GM12878 (cell line): ENCODE measurements around the gene DNAH8. TPM values are rescaled to one million over a fixed set of nuclear protein-coding genes. Genes with fewer than 3 reads are reported as not detected.

ENCODE experiments used
- ATAC-seq: fragments of 200-7000 bp; cut with Tn5 transposase; 3 replicates; pipeline ENCODE4 v1.9.1; 2020; ENCODE audit warnings: mild to moderate bottlenecking, moderate library complexity
- BruUV-seq: library from RNA; stranded (reverse); fragments of 400-500 nt; replicated peaks from 2 replicates; lab custom pipeline; 2021; lab: Mats Ljungman, UMichigan
- CTCF ChIA-PET: fragments of 300-600 bp; sonication (Branson Sonifier 250); formaldehyde crosslinking; extraction: SDS; loops from one replicate; lab custom pipeline; 2021; ENCODE audit warnings: inconsistent platforms; lab: Yijun Ruan, JAX
- POLR2A ChIA-PET: fragments of 350-600 bp; formaldehyde crosslinking; extraction: SDS; loops from one replicate; lab custom pipeline; 2021; ENCODE audit warnings: inconsistent platforms; lab: Charles Lee
- RAD21 ChIA-PET: fragments of 300-600 bp; sonication (Branson Sonifier 250); formaldehyde crosslinking; loops from one replicate; lab custom pipeline; 2023; ENCODE audit warnings: antibody characterized with exemption; ENCODE audit not compliant: unreplicated experiment; lab: Charles Lee
- SMC1A ChIA-PET: fragments of 300-600 bp; sonication (Branson Sonifier 250); formaldehyde crosslinking; loops from one replicate; lab custom pipeline; 2023; ENCODE audit not compliant: unreplicated experiment, uncharacterized antibody; lab: Charles Lee
- DNase-seq: peaks from one replicate; pipeline ENCODE4 v3.0.0-alpha.2; 2011; ENCODE audit warnings: low read depth, low spot score
- FAIRE-seq: peaks from 3 replicates; lab custom pipeline; 2011; peaks lifted over from hg19 to GRCh38; lab: Jason Lieb, UNC
- H2AFZ ChIP-seq: 2 replicates; pipeline ENCODE4 v1.6.0; 2011; ENCODE audit warnings: low read depth, low read length, control low read depth; ENCODE audit not compliant: control insufficient read depth
- H3K27ac ChIP-seq: 2 replicates; pipeline ENCODE4 v1.5.1; 2011; ENCODE audit warnings: control low read depth; ENCODE audit not compliant: control insufficient read depth, insufficient read depth
- H3K27me3 ChIP-seq, 2 experiments: replicated peaks in 1 of 2; 2 replicates each; pipeline versions ENCODE4 v1.6.0 to v1.6.1; 2011; ENCODE audit warnings: low read length in 1 of 2; ENCODE audit not compliant: control insufficient read depth in 2 of 2, insufficient read depth in 2 of 2
- H3K36me3 ChIP-seq, 2 experiments: 2 replicates each; pipeline ENCODE4 v1.5.1; 2011; ENCODE audit warnings: low read length in 1 of 2; ENCODE audit not compliant: control insufficient read depth in 2 of 2, insufficient read depth in 2 of 2
- H3K4me1 ChIP-seq: 2 replicates; pipeline ENCODE4 v1.6.1; 2011; ENCODE audit warnings: mild to moderate bottlenecking, low read length, moderate library complexity, mixed read lengths; ENCODE audit not compliant: control insufficient read depth, insufficient read depth
- H3K4me2 ChIP-seq: 2 replicates; pipeline ENCODE4 v1.6.0; 2011; ENCODE audit warnings: control low read depth; ENCODE audit not compliant: control insufficient read depth, insufficient read depth
- H3K4me3 ChIP-seq: fragments of 200-600 bp; sonication (generic); 2 replicates; pipeline ENCODE4 v1.5.1; 2016
- H3K79me2 ChIP-seq: 2 replicates; pipeline ENCODE4 v1.6.0; 2011; ENCODE audit warnings: low read length; ENCODE audit not compliant: control insufficient read depth, insufficient read depth
- H3K9ac ChIP-seq: 2 replicates; pipeline ENCODE4 v1.8.0; 2011; ENCODE audit warnings: low read length, control low read depth, mixed read lengths; ENCODE audit not compliant: control insufficient read depth, insufficient read depth
- H3K9me3 ChIP-seq: replicated peaks from 3 replicates; pipeline ENCODE4 v1.5.1; 2011; ENCODE audit warnings: mild to moderate bottlenecking, low read length; ENCODE audit not compliant: control insufficient read depth, insufficient read depth
- H4K20me1 ChIP-seq: 2 replicates; pipeline ENCODE4 v1.6.0; 2011; ENCODE audit not compliant: control insufficient read depth, insufficient read depth
- BACH1 ChIP-seq: fragments of 450-650 bp; IDR thresholded peaks from 2 replicates; pipeline ENCODE4 v1.6.1; 2017; ENCODE audit warnings: mild to moderate bottlenecking, borderline replicate concordance
- CHD4 ChIP-seq: fragments of 200-600 bp; sonication (generic); IDR thresholded peaks from 2 replicates; pipeline ENCODE4 v1.6.1; 2016; ENCODE audit warnings: mild to moderate bottlenecking
- FOXK2 ChIP-seq: fragments of 450-650 bp; IDR thresholded peaks from 2 replicates; pipeline ENCODE4 v1.6.1; 2017; ENCODE audit warnings: mild to moderate bottlenecking, moderate library complexity
- NFYB ChIP-seq: IDR thresholded peaks from 2 replicates; pipeline ENCODE4 v1.6.1; 2011; ENCODE audit warnings: low read depth, mild to moderate bottlenecking, low read length, improper control_type of control experiment, moderate library complexity; ENCODE audit not compliant: insufficient read depth
- NR2C1 ChIP-seq: fragments of 450-650 bp; IDR thresholded peaks from 2 replicates; pipeline ENCODE4 v1.6.1; 2017; ENCODE audit warnings: antibody characterized with exemption, mild to moderate bottlenecking, moderate library complexity
- POLR2A ChIP-seq: IDR thresholded peaks from 2 replicates; pipeline ENCODE4 v1.6.1; 2011; ENCODE audit warnings: low read depth, mild to moderate bottlenecking, low read length
- SREBF2 ChIP-seq: IDR thresholded peaks from 2 replicates; pipeline ENCODE4 v1.6.1; 2012; ENCODE audit warnings: mild to moderate bottlenecking, low read length
- SRF ChIP-seq, 2 experiments: IDR thresholded peaks; 2 replicates each; pipeline ENCODE4 v1.6.1; 2011; ENCODE audit warnings: low read depth in 2 of 2, low read length in 2 of 2, mild to moderate bottlenecking in 1 of 2, moderate library complexity in 1 of 2
- ZBTB33 ChIP-seq: fragments of 450-650 bp; IDR thresholded peaks from 2 replicates; pipeline ENCODE4 v1.6.1; 2017; ENCODE audit warnings: mild to moderate bottlenecking
- ZBTB4 ChIP-seq: fragments of 450-650 bp; formaldehyde crosslinking; IDR thresholded peaks from 2 replicates; pipeline ENCODE4 v1.4.0; 2022; ENCODE audit warnings: mild to moderate bottlenecking, moderate library complexity
- ZNF384 ChIP-seq: IDR thresholded peaks from 2 replicates; pipeline ENCODE4 v1.6.1; 2012; ENCODE audit warnings: low read depth, mild to moderate bottlenecking, low read length, improper control_type of control experiment, borderline replicate concordance
- ZNF592 ChIP-seq: fragments of 450-650 bp; IDR thresholded peaks from 2 replicates; pipeline ENCODE4 v1.6.1; 2017; ENCODE audit warnings: mild to moderate bottlenecking, moderate library complexity
- ZNF622 ChIP-seq: fragments of 450-650 bp; IDR thresholded peaks from 2 replicates; pipeline ENCODE4 v1.6.1; 2017; ENCODE audit warnings: mild to moderate bottlenecking, inconsistent platforms
- ZSCAN29 ChIP-seq: fragments of 450-650 bp; IDR thresholded peaks from 2 replicates; pipeline ENCODE4 v1.6.1; 2017; ENCODE audit warnings: mild to moderate bottlenecking, moderate library complexity
- WGBS: methylation state at CpG from one replicate; pipeline ENCODE4 v1.1.6; 2016; ENCODE audit warnings: low lambda C conversion rate; ENCODE audit not compliant: insufficient replicate concordance, insufficient coverage; ENCODE audit errors: missing lambda C conversion rate; 5-methylcytosine and 5-hydroxymethylcytosine counted together
- in situ Hi-C: fragments of 300-500 bp; cut with MboI; formaldehyde crosslinking; loops from 9 replicates; pipeline ENCODE4 v1.14.3; 2018; ENCODE audit warnings: mixed read lengths
- intact Hi-C: fragments of 100-400 bp; cut with micrococcal nuclease; formaldehyde crosslinking; loops from one replicate; pipeline ENCODE4 v1.14.2; 2022; ENCODE audit not compliant: unreplicated experiment
- polyA plus RNA-seq, 11 experiments: library from polyadenylated mRNA; depleted of rRNA in 4 of 11; unstranded in 6 of 11; stranded (reverse) in 5 of 11; fragments of >200 nt; fragmentation: Nextera tagmentation in 4 of 11; fragmentation: Illumina TruSeq in 1 of 11; extraction: Ambion mirVana in 4 of 11; extraction: Trizol in 1 of 11; gene quantifications; 1 replicate in 1 of 11; 2 replicates in 10 of 11; pipeline versions ENCODE4 v1.2.1 to v1.2.3, GENCODE V29; 2011 to 2016; ENCODE audit warnings: inconsistent platforms in 2 of 11, missing spikeins in 2 of 11, low read depth in 1 of 11
- total RNA-seq, 4 experiments: library from RNA; depleted of rRNA in 3 of 4; stranded (reverse); fragments of >200 nt in 3 of 4; fragmentation: Illumina TruSeq in 1 of 4; extraction: Trizol in 1 of 4; gene quantifications; 2 replicates each; pipeline versions ENCODE4 v1.2.1 to v1.2.3, GENCODE V29; 2013 to 2021
- TF ChIP-seq, protein P1 (sequence below): IDR thresholded peaks from 2 replicates; pipeline ENCODE4 v1.6.1; 2012; ENCODE audit warnings: low read depth, low read length, improper control_type of control experiment

DNAH8 gene
- total and polyA plus RNA-seq, 10 of the 15 experiments (the other 5 are each of a cell fraction or from before 2014, with no cell fraction given) = 0.02 to 0.34 (median 0.10) TPM; not detected in 3

GRCh38 chr6:38833320-38833719, 118.2 kb downstream of the DNAH8 start (continued):
- TF ChIP-seq ZSCAN29 = no peak
- TF ChIP-seq NR2C1 = no peak
- TF ChIP-seq SRF (IDR thresholded peaks at IDR 0.05; ENCODE audit: low read depth in 2 of 2, low read length in 2 of 2) = no peak

GRCh38 chr6:38836585-38836984, 121.5 kb downstream of the DNAH8 start:
- POLR2A ChIA-PET = no interaction called here
- SMC1A ChIA-PET = no interaction called here
- Histone ChIP-seq H3K9ac (no peak overlapping the region), H3K9me3 (no peaks in the 10 kb centered on the region), H3K4me3 (no peak overlapping the region), H3K79me2 (no peaks in the 10 kb centered on the region), H3K27me3 (no peaks in the 10 kb centered on the region), H4K20me1 (no peaks in the 10 kb centered on the region), H3K4me2 (no peak overlapping the region), H3K27ac (no peak overlapping the region), H3K36me3 (no peaks in the 10 kb centered on the region), H2AFZ (no peak overlapping the region), H3K4me1 (no peaks in the 10 kb centered on the region)
- DNase-seq (no peak), ATAC-seq (no peak), FAIRE-seq (no peak)
- no TSS peak for BruUV-seq
- WGBS = 53% methylated on average over 1 of the region's 1 CpG
- RAD21 ChIA-PET = no interaction called here
- intact Hi-C loops (no loop called here), in situ Hi-C loops (no loop called here)
- CTCF ChIA-PET = no interaction called here
- TF ChIP-seq NFYB (no peak), BACH1 (no peak), FOXK2 (no peak), ZNF384 (no peak), ZNF622 (no peak), SREBF2 (no peak), ZBTB4 (CRISPR knock-in tag) (no peak), CHD4 (no peak), ZNF592 (no peak), ZBTB33 (no peak), POLR2A (no peak)
- TF ChIP-seq, protein P1, sequence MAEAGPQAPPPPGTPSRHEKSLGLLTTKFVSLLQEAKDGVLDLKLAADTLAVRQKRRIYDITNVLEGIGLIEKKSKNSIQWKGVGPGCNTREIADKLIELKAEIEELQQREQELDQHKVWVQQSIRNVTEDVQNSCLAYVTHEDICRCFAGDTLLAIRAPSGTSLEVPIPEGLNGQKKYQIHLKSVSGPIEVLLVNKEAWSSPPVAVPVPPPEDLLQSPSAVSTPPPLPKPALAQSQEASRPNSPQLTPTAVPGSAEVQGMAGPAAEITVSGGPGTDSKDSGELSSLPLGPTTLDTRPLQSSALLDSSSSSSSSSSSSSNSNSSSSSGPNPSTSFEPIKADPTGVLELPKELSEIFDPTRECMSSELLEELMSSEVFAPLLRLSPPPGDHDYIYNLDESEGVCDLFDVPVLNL = no peak
